HepG2 (cell line): ENCODE results near the gene FITM1. TPM values are rescaled to one million over a fixed set of nuclear protein-coding genes. Genes with fewer than 3 reads are reported as not detected.

Experiments used
- ARNT ChIP-seq: fragments of 450-650 bp; IDR thresholded peaks from 2 replicates; pipeline ENCODE4 v1.6.1; 2017
- ATF7 ChIP-seq, 2 experiments: fragments of 450-650 bp in 1 of 2; sonication (generic) in 1 of 2; formaldehyde crosslinking in 1 of 2; IDR thresholded peaks; 2 replicates each; pipeline versions ENCODE4 v1.4.0 to v1.6.1; 2016 to 2020; ENCODE audit warnings: antibody characterized with exemption in 1 of 2, mild to moderate bottlenecking in 1 of 2, missing genetic modification reagents in 1 of 2
- CEBPZ ChIP-seq: IDR thresholded peaks from 2 replicates; pipeline ENCODE4 v1.6.1; 2012; ENCODE audit warnings: low read length, improper control_type of control experiment
- CREBL2 ChIP-seq: sonication (generic); formaldehyde crosslinking; IDR thresholded peaks from 2 replicates; pipeline ENCODE4 v1.8.1; 2023; ENCODE audit warnings: missing genetic modification reagents, mild to moderate bottlenecking, borderline replicate concordance
- ELF1 ChIP-seq: sonication (generic); formaldehyde crosslinking; IDR thresholded peaks from 2 replicates; pipeline ENCODE4 v1.4.0; 2020; ENCODE audit warnings: missing genetic modification reagents
- FOSL1 ChIP-seq: sonication (generic); formaldehyde crosslinking; IDR thresholded peaks from 2 replicates; pipeline ENCODE4 v1.9.0; 2021; ENCODE audit warnings: missing genetic modification reagents, borderline replicate concordance
- GLI4 ChIP-seq: sonication (generic); formaldehyde crosslinking; IDR thresholded peaks from 2 replicates; pipeline ENCODE4 v1.5.1; 2020; ENCODE audit warnings: missing genetic modification reagents, mild to moderate bottlenecking, moderate library complexity, borderline replicate concordance
- PRDM10 ChIP-seq: sonication (generic); formaldehyde crosslinking; IDR thresholded peaks from 2 replicates; pipeline ENCODE4 v1.4.0; 2020; ENCODE audit warnings: low read depth, missing genetic modification reagents
- TP53 ChIP-seq: sonication (generic); formaldehyde crosslinking; conservative IDR thresholded peaks from 2 replicates; pipeline ENCODE4 v1.4.0; 2020; ENCODE audit warnings: missing genetic modification reagents
- UBTF ChIP-seq: sonication (generic); formaldehyde crosslinking; IDR thresholded peaks from 2 replicates; pipeline ENCODE4 v1.4.0; 2020; ENCODE audit warnings: mild to moderate bottlenecking, missing genetic modification reagents
- ZBTB7A ChIP-seq: sonication (generic); formaldehyde crosslinking; IDR thresholded peaks from 2 replicates; pipeline ENCODE4 v1.8.0; 2022; ENCODE audit warnings: mild to moderate bottlenecking, missing genetic modification reagents
- ZFP36 ChIP-seq: fragments of 150-350 bp; IDR thresholded peaks from 2 replicates; pipeline ENCODE4 v1.6.1; 2018; ENCODE audit warnings: borderline replicate concordance, low read length, low read depth; ENCODE audit not compliant: partially characterized antibody
- ZMYM4 ChIP-seq: sonication (generic); formaldehyde crosslinking; IDR thresholded peaks from 2 replicates; pipeline ENCODE4 v1.8.1; 2023; ENCODE audit warnings: mild to moderate bottlenecking, missing genetic modification reagents
- ZNF24 ChIP-seq: fragments of 450-650 bp; IDR thresholded peaks from 2 replicates; pipeline ENCODE4 v1.6.1; 2017; ENCODE audit warnings: antibody characterized with exemption, mild to moderate bottlenecking
- ZNF256 ChIP-seq: sonication (generic); formaldehyde crosslinking; conservative IDR thresholded peaks from 2 replicates; pipeline ENCODE4 v1.4.0; 2020; ENCODE audit warnings: missing genetic modification reagents
- ZNF260 ChIP-seq: sonication (generic); formaldehyde crosslinking; IDR thresholded peaks from 2 replicates; pipeline ENCODE4 v1.4.0; 2020; ENCODE audit warnings: missing genetic modification reagents, low read depth, mild to moderate bottlenecking, borderline replicate concordance
- polyA plus RNA-seq, 8 experiments: library from polyadenylated mRNA; depleted of rRNA in 3 of 8; stranded (reverse) in 7 of 8; unstranded in 1 of 8; fragments of >200 nt; fragmentation: Illumina TruSeq in 4 of 8; extraction: Trizol in 4 of 8; gene quantifications; 2 replicates each; pipeline versions ENCODE4 v1.2.1 to v1.2.3, GENCODE V29; 2011 to 2016; ENCODE audit warnings: low read depth in 4 of 8, missing spikeins in 1 of 8, mixed read lengths in 1 of 8; ENCODE audit not compliant: insufficient read depth in 1 of 8
- total RNA-seq, 5 experiments: library from RNA; depleted of rRNA; stranded (reverse); fragments of >200 nt; fragmentation: Illumina TruSeq; extraction: Trizol; gene quantifications; 2 replicates each; pipeline ENCODE4 v1.2.3, GENCODE V29; 2016; ENCODE audit warnings: low read depth in 1 of 5

Gene FITM1
- total and polyA plus RNA-seq, 2 of the 13 experiments (the other 11 are each of a cell fraction or from before 2014, with no cell fraction given) = 2.7 to 5.8 TPM

GRCh38 chr14:24147761-24148428, 17.4 kb downstream of the FITM1 start (continued):
- no peak for TF ChIP-seq FOSL1 (CRISPR knock-in tag)
- no peak for TF ChIP-seq ZNF24
- peak; percentile 68; the same call in 1 of the 2 replicates for TF ChIP-seq UBTF (CRISPR knock-in tag)
- no peak for TF ChIP-seq ZMYM4
- no peak for TF ChIP-seq ZNF260 (CRISPR knock-in tag)
- TF ChIP-seq TP53 (CRISPR knock-in tag) = no peak
- TF ChIP-seq CREBL2 (CRISPR knock-in tag) = peak; percentile 37; the same call in 1 of the 2 replicates
- peak; percentile 73; the same call in 1 of the 2 replicates for TF ChIP-seq ZNF256
- TF ChIP-seq ZFP36 = no peak
- no peak for TF ChIP-seq CEBPZ
- TF ChIP-seq GLI4 = no peak
- no peak for TF ChIP-seq ARNT
- TF ChIP-seq ATF7 (IDR thresholded peaks at IDR 0.05) = no peak
- no peak; the same call in 1 of the 2 replicates for TF ChIP-seq ATF7 (CRISPR knock-in tag; IDR thresholded peaks at IDR 0.05)
- TF ChIP-seq PRDM10 = no peak
- TF ChIP-seq ZBTB7A (CRISPR knock-in tag) = no peak
- no peak for TF ChIP-seq ELF1 (CRISPR knock-in tag)
